GM13976 (cell line): ENCODE measurements around the gene HMCES.

ENCODE experiments used
- DNase-seq: peaks from one replicate; pipeline ENCODE4 v3.0.0; 2012; ENCODE audit warnings: low spot score
- CTCF ChIP-seq: IDR thresholded peaks from 2 replicates; pipeline ENCODE4 v1.5.1; 2012; ENCODE audit warnings: borderline replicate concordance, mild to moderate bottlenecking; ENCODE audit not compliant: insufficient read depth; ENCODE audit errors: extremely low read depth, missing control alignments, control extremely low read depth
- in situ Hi-C: fragments of 300-500 bp; cut with MboI; formaldehyde crosslinking; loops from one replicate; pipeline ENCODE4 v1.12.0; 2022; ENCODE audit warnings: low sequenced_read_pairs, mixed read lengths, inconsistent platforms; ENCODE audit not compliant: unreplicated experiment

The HMCES gene

DNA sequence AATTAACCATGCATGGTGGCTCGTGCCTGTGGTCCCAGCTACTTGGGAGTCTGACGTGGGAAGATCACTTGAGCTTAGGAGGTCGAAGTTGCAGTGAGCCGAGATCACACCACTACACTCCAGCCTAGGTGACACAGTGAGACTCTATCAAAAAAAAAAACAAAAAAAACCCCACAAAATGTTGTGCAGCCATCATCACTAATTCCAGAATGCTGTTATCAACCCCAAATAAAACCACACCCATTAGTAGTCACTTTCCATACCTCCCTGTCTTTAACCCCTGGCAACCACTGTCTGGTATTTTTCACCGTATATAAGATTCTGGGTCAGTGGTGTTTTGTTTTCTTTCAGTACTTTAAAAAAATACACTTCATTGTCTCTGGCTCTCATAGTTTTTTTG lies 16.6 kb downstream of the HMCES start:
- no peak for DNase-seq
- in situ Hi-C loops: no loop called here
- no peak for TF ChIP-seq CTCF

GRCh38 chr3:129304146-129304961 lies 25.7 kb downstream of the HMCES start:
- DNase-seq: no peak
- in situ Hi-C loops: no loop called here
- no peak for TF ChIP-seq CTCF

DNA sequence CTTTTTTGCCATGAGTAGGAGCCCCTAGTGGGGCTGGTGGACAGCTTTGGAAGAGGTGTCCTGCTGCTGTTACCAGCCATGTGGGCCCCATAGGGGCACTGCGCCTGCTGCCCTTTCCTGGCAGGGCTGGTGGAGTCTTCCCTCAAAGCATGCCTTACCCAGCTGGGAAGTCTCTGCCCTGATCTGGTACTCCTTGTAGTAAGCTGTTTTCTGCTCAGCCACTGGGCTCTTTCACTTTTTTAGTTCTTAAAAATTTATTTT lies 26.2 kb downstream of the HMCES start:
- in situ Hi-C loops: no loop called here
- no peak for TF ChIP-seq CTCF
- no peak for DNase-seq

- in situ Hi-C loops: no loop called here
- DNase-seq: peak; percentile 77
- TF ChIP-seq CTCF: no peak
Observed at GRCh38 chr3:129305592-129306091, 27.0 kb downstream of the HMCES start.

DNA sequence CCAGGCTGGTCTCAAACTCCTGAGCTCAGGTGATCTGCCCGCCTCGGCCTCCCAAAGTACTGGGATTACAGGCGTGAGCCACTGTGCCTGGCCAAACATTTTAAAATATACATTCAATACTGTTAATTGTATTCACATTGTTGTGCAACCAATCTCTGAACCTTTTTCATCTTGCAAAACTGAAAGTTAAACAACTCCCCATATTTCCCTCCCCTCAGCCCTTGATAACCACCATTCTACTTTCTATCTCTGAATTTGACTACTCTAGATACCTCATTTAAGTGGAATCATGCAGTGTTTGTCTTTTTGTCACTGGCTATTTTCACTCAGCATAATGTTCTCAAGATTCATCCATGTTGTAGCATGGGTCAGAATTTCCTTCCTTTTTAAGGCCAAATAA lies 30.0 kb downstream of the HMCES start:
- no peak for TF ChIP-seq CTCF
- in situ Hi-C loops: no loop called here
- no peak for DNase-seq

DNA sequence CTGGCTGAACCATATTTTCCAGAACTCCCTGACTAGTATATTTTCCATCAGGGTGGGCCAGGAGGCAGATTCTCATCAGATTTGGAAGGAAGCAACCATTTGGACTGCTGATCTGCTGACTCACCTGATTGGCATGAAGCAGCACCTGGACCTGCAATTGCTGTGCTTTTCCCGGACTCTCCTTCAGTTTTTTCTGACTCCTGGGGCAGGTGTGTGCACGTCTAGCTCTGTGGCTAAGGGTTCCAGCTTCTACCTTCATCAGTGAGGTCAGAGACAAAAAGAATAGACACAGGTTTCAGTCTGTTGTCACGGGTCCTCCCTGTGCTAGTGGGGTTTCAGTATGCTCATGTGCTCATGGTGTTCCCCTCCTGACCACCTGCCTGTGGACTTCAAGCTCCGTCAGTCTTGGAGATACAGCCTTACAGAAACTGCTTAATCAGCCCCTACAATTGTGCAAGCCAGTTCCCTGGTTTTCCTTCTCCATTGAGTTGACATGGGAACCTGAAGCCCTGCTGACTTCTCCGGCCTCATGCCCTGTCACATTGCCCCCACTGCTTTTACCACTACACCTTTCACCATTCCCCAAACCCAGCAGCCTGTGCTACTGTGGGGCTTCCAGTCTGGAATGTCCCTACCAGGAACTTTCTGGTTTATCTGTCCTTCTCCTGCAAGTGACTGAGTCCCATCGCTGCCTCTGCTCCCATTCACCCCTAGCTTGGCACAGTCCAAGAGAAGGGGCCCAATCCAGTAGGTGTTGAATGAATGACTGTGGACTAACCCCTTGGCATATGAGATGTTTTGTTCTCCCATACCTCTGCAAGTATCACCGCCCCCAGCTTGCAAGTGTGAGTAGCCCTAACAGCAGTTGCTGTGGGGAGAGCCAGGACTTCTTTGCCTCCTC lies 31.7 kb downstream of the HMCES start:
- in situ Hi-C loops: no loop called here
- no peak for TF ChIP-seq CTCF
- peak; percentile 63 for DNase-seq
